Mesenchymal stem cell (in vitro differentiated cells and primary cell): ENCODE data around the gene TMEM238.

ENCODE experiments used
- DNase-seq: peaks from one replicate; pipeline ENCODE4 v3.0.0-alpha.2; 2013
- H2AFZ ChIP-seq: one replicate; pipeline ENCODE4 v1.6.1; 2013; ENCODE audit warnings: low read depth, mild to moderate bottlenecking, control low read depth, inconsistent platforms, low read length, moderate library complexity
- H2AK5ac ChIP-seq: 2 replicates; pipeline ENCODE4 v1.6.1; 2013; ENCODE audit warnings: low read length, moderate library complexity, mild to moderate bottlenecking, inconsistent platforms; ENCODE audit not compliant: severe bottlenecking
- H2BK120ac ChIP-seq: one replicate; pipeline ENCODE4 v1.6.1; 2013; ENCODE audit warnings: low read depth, mild to moderate bottlenecking, inconsistent platforms, low read length, moderate library complexity
- H2BK12ac ChIP-seq, 2 experiments: one replicate each; pipeline ENCODE4 v1.6.1; 2013; ENCODE audit warnings: inconsistent platforms in 2 of 2, low read length in 2 of 2, mild to moderate bottlenecking in 2 of 2, moderate library complexity in 2 of 2, control low read depth in 1 of 2
- H2BK15ac ChIP-seq: one replicate; pipeline ENCODE4 v1.6.1; 2013; ENCODE audit warnings: mild to moderate bottlenecking, low read depth, inconsistent platforms; ENCODE audit not compliant: poor library complexity, severe bottlenecking
- H2BK5ac ChIP-seq: 2 replicates; pipeline ENCODE4 v1.6.1; 2013; ENCODE audit warnings: low read depth, mild to moderate bottlenecking, low read length, control low read depth, inconsistent platforms; ENCODE audit not compliant: poor library complexity, severe bottlenecking
- H3K14ac ChIP-seq, 2 experiments: one replicate each; pipeline ENCODE4 v1.6.1; 2013; ENCODE audit warnings: inconsistent platforms in 2 of 2, low read length in 2 of 2, control low read depth in 1 of 2, mild to moderate bottlenecking in 1 of 2, moderate library complexity in 1 of 2
- H3K18ac ChIP-seq, 2 experiments: one replicate each; pipeline ENCODE4 v1.6.1; 2013; ENCODE audit warnings: inconsistent platforms in 2 of 2, low read length in 2 of 2, control low read depth in 1 of 2, low read depth in 1 of 2, mild to moderate bottlenecking in 1 of 2
- H3K23ac ChIP-seq, 2 experiments: one replicate each; pipeline ENCODE4 v1.6.1; 2013; ENCODE audit warnings: inconsistent platforms in 2 of 2, low read length in 2 of 2, mild to moderate bottlenecking in 2 of 2, moderate library complexity in 2 of 2, control low read depth in 1 of 2
- H3K27ac ChIP-seq: 2 replicates; pipeline ENCODE4 v1.5.1; 2013; ENCODE audit warnings: mild to moderate bottlenecking, moderate library complexity, low read length, control low read depth, inconsistent platforms; ENCODE audit not compliant: poor library complexity, severe bottlenecking
- H3K27me3 ChIP-seq, 2 experiments: 2 replicates each; pipeline versions ENCODE4 v1.6.1 to v1.7.0; 2013; ENCODE audit warnings: low read length in 2 of 2, mild to moderate bottlenecking in 2 of 2, moderate library complexity in 2 of 2, control low read depth in 1 of 2, inconsistent platforms in 1 of 2; ENCODE audit not compliant: control insufficient read depth in 1 of 2, insufficient read depth in 1 of 2
- H3K36me3 ChIP-seq, 2 experiments: 2 replicates each; pipeline versions ENCODE4 v1.6.1 to v1.7.0; 2013; ENCODE audit warnings: low read length in 2 of 2, control low read depth in 1 of 2, inconsistent platforms in 1 of 2, low read depth in 1 of 2, mild to moderate bottlenecking in 1 of 2; ENCODE audit not compliant: insufficient read depth in 2 of 2, control insufficient read depth in 1 of 2
- H3K4ac ChIP-seq, 2 experiments: one replicate each; pipeline ENCODE4 v1.6.1; 2013; ENCODE audit warnings: inconsistent platforms in 2 of 2, low read length in 2 of 2, mild to moderate bottlenecking in 2 of 2, moderate library complexity in 2 of 2, control low read depth in 1 of 2, low read depth in 1 of 2
- H3K4me1 ChIP-seq: 2 replicates; pipeline ENCODE4 v1.6.1; 2013; ENCODE audit warnings: low read depth, low read length, control low read depth; ENCODE audit not compliant: control insufficient read depth, insufficient read depth
- H3K4me2 ChIP-seq: 2 replicates; pipeline ENCODE4 v1.6.1; 2013; ENCODE audit warnings: low read length, mild to moderate bottlenecking, inconsistent platforms; ENCODE audit not compliant: poor library complexity, severe bottlenecking
- H3K4me3 ChIP-seq, 2 experiments: 2 replicates each; pipeline versions ENCODE4 v1.5.1 to v1.7.0; 2013; ENCODE audit warnings: low read length in 2 of 2, mild to moderate bottlenecking in 2 of 2, control low read depth in 1 of 2, low read depth in 1 of 2; ENCODE audit not compliant: insufficient read depth in 1 of 2
- H3K79me1 ChIP-seq: replicated peaks from 2 replicates; pipeline ENCODE4 v1.6.1; 2013; ENCODE audit warnings: mild to moderate bottlenecking, control low read depth, low read length, inconsistent platforms; ENCODE audit not compliant: poor library complexity, severe bottlenecking
- H3K9ac ChIP-seq: 2 replicates; pipeline ENCODE4 v1.7.0; 2013; ENCODE audit warnings: mild to moderate bottlenecking, low read length, moderate library complexity
- H3K9me3 ChIP-seq: 2 replicates; pipeline ENCODE4 v1.7.0; 2013; ENCODE audit warnings: mild to moderate bottlenecking, low read length; ENCODE audit not compliant: control insufficient read depth
- H4K8ac ChIP-seq: one replicate; pipeline ENCODE4 v1.6.1; 2013; ENCODE audit warnings: inconsistent platforms, mild to moderate bottlenecking, low read length, moderate library complexity
- H4K91ac ChIP-seq: one replicate; pipeline ENCODE4 v1.6.1; 2013; ENCODE audit warnings: mild to moderate bottlenecking, low read length, inconsistent platforms
- WGBS: methylation state at CpG from one replicate; pipeline ENCODE4 v1.1.7; 2013; ENCODE audit warnings: mixed read lengths; 5-methylcytosine and 5-hydroxymethylcytosine counted together

The TMEM238 gene

GRCh38 chr19:55354698-55355212 is 29.3 kb downstream of the TMEM238 start, which contains the start of gene COX6B2:
TSS of gene COX6B2 (minus strand) at chr19:55354719. CDS start at chr19:55354521, 198 bp downstream.
- Histone ChIP-seq H2BK12ac (peak within 1 kb of the TSS in 1 of 2 experiments; percentile 16), H3K14ac (no peak within 1 kb of the TSS), H3K36me3 (peaks cover 0 to 3% of the 10 kb centered on the region in 2 experiments), H3K18ac (peak within 1 kb of the TSS; percentile 85 to 87), H3K4me2 (peak within 1 kb of the TSS; percentile 92), H2BK120ac (no peak within 1 kb of the TSS), H4K8ac (peak within 1 kb of the TSS; percentile 71), H3K9ac (no peak within 1 kb of the TSS), H2BK15ac (peak within 1 kb of the TSS; percentile 74), H4K91ac (no peak within 1 kb of the TSS), H3K4ac (peak within 1 kb of the TSS in 1 of 2 experiments; percentile 21), H3K4me1 (peaks cover 24% of the 10 kb centered on the region), H3K79me1 (no peaks in the 10 kb centered on the region), H3K27ac (no peak within 1 kb of the TSS), H3K4me3 (peak within 1 kb of the TSS; percentile 55 to 66), H3K27me3 (peaks cover 49 to 71% of the 10 kb centered on the region in 2 experiments), H2AK5ac (no peak within 1 kb of the TSS), H3K9me3 (no peaks in the 10 kb centered on the region), H3K23ac (no peak within 1 kb of the TSS), H2AFZ (peak within 1 kb of the TSS; percentile 49), H2BK5ac (no peak within 1 kb of the TSS)
- 9% methylated on average over 18 of the region's 43 CpGs for WGBS
- DNase-seq, result no peak

- H2BK12ac ChIP-seq, result peak overlapping the region in 1 of 2 experiments; percentile 16
- peaks cover 0 to 3% of the 10 kb centered on the region in 2 experiments for H3K36me3 ChIP-seq
- H2BK5ac ChIP-seq, result no peak overlapping the region
- no peak overlapping the region for H3K14ac ChIP-seq
- 5% methylated on average over 49 of the region's 72 CpGs for WGBS
- H2AFZ ChIP-seq, result peak overlapping the region; percentile 49
- H4K8ac ChIP-seq, result peak overlapping the region; percentile 71
- no peak overlapping the region for H4K91ac ChIP-seq
- peak overlapping the region; percentile 92 for H3K4me2 ChIP-seq
- H3K4me1 ChIP-seq, result peaks cover 24% of the 10 kb centered on the region
- peak overlapping the region in 1 of 2 experiments; percentile 21 for H3K4ac ChIP-seq
- no peak overlapping the region for H3K27ac ChIP-seq
- peaks cover 49 to 71% of the 10 kb centered on the region in 2 experiments for H3K27me3 ChIP-seq
- H3K4me3 ChIP-seq, result peak overlapping the region; percentile 55 to 66
- H3K23ac ChIP-seq, result no peak overlapping the region
- no peak overlapping the region for H2AK5ac ChIP-seq
- H3K9ac ChIP-seq, result no peak overlapping the region
- H3K18ac ChIP-seq, result peak overlapping the region; percentile 85 to 87
- H2BK120ac ChIP-seq, result no peak overlapping the region
- H3K79me1 ChIP-seq, result no peaks in the 10 kb centered on the region
- DNase-seq, result peak; percentile 76
- peak overlapping the region; percentile 74 for H2BK15ac ChIP-seq
- H3K9me3 ChIP-seq, result no peaks in the 10 kb centered on the region
These were observed 30.0 kb downstream of the TMEM238 start for GRCh38 chr19:55353803-55354697.

- H3K4me3 ChIP-seq, result peak overlapping the region; percentile 55 to 66
- H2BK12ac ChIP-seq, result peak overlapping the region in 1 of 2 experiments; percentile 47
- H3K23ac ChIP-seq, result peak overlapping the region in 1 of 2 experiments; percentile 85
- H3K36me3 ChIP-seq, result peaks cover 0 to 4% of the 10 kb centered on the region in 2 experiments
- 15% methylated on average over 24 of the region's 24 CpGs for WGBS
- H3K4ac ChIP-seq, result peak overlapping the region in 1 of 2 experiments; percentile 21
- H3K27me3 ChIP-seq, result peaks cover 49 to 70% of the 10 kb centered on the region in 2 experiments
- H4K91ac ChIP-seq, result peak overlapping the region; percentile 35
- no peak overlapping the region for H3K9ac ChIP-seq
- H3K18ac ChIP-seq, result peak overlapping the region in 1 of 2 experiments; percentile 87
- H3K27ac ChIP-seq, result no peak overlapping the region
- H2AFZ ChIP-seq, result peak overlapping the region; percentile 49
- peak overlapping the region; percentile 92 for H3K4me2 ChIP-seq
- peak overlapping the region; percentile 21 for H2AK5ac ChIP-seq
- H3K14ac ChIP-seq, result peak overlapping the region in 1 of 2 experiments; percentile 69
- no peaks in the 10 kb centered on the region for H3K9me3 ChIP-seq
- peaks cover 26% of the 10 kb centered on the region for H3K4me1 ChIP-seq
- H2BK15ac ChIP-seq, result no peak overlapping the region
- H3K79me1 ChIP-seq, result no peaks in the 10 kb centered on the region
- H2BK120ac ChIP-seq, result no peak overlapping the region
- no peak for DNase-seq
- H4K8ac ChIP-seq, result peak overlapping the region; percentile 71
- no peak overlapping the region for H2BK5ac ChIP-seq
These were observed 30.7 kb downstream of the TMEM238 start for GRCh38 chr19:55353356-55353802.
